ENCODE data around the gene ADAMTS18. TPM values are rescaled to one million over a fixed set of nuclear protein-coding genes. Genes with fewer than 3 reads are reported as not detected.

Gene ADAMTS18
- total RNA-seq, 6 experiments from 2014 or later, result not detected

DNA sequence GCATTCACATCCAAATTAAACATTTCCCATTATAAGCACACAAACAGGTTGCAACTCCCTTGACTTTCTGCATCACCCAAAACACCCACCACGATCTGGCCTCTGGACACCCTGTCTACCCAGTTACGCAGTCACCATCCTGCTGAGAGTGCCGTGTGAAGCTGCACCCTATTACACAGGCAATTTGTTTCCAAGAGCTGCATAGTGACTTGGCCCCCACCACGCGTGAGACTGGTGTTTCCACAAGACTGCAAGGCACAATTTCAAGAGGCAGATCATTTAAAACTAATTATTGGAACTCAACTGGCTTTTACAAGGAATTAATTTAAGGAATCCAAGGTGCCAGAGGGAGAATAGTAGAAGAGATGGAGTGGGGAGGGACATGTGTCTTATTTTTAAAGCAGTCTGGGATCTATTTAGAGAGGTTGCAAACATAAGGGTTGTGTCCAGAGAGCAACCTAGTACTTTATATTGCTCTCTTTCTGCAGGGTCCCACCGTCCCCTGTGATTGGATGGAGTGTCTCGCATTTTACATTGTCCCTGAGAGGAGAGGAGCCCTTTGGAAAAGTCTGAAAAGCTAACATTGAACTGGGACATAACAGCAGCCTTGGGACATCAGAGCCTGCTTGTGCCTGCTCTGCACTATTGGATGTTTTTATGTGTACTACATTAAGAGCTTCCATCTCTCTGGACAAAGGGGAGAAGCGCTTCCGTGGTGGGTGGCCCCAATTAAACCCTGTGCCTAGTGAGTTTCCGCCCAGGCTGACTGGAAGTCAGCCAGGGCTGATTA, 8.7 kb upstream of the ADAMTS18 start:
- Mint-ChIP-seq H3K9me3 (peaks cover 59% of the 10 kb centered on the region), H3K4me3 (no peak overlapping the region), H3K27ac (no peak overlapping the region), H3K4me1 (ENCODE audit: low read depth) (no peaks in the 10 kb centered on the region), H3K36me3 (ENCODE audit: low read depth) (no peaks in the 10 kb centered on the region), H3K27me3 (ENCODE audit: insufficient read depth) (no peaks in the 10 kb centered on the region)
- TF ChIP-seq, protein P1, sequence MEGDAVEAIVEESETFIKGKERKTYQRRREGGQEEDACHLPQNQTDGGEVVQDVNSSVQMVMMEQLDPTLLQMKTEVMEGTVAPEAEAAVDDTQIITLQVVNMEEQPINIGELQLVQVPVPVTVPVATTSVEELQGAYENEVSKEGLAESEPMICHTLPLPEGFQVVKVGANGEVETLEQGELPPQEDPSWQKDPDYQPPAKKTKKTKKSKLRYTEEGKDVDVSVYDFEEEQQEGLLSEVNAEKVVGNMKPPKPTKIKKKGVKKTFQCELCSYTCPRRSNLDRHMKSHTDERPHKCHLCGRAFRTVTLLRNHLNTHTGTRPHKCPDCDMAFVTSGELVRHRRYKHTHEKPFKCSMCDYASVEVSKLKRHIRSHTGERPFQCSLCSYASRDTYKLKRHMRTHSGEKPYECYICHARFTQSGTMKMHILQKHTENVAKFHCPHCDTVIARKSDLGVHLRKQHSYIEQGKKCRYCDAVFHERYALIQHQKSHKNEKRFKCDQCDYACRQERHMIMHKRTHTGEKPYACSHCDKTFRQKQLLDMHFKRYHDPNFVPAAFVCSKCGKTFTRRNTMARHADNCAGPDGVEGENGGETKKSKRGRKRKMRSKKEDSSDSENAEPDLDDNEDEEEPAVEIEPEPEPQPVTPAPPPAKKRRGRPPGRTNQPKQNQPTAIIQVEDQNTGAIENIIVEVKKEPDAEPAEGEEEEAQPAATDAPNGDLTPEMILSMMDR (IDR thresholded peaks at IDR 0.05), result no peak
- DNase-seq, result no peak

DNA sequence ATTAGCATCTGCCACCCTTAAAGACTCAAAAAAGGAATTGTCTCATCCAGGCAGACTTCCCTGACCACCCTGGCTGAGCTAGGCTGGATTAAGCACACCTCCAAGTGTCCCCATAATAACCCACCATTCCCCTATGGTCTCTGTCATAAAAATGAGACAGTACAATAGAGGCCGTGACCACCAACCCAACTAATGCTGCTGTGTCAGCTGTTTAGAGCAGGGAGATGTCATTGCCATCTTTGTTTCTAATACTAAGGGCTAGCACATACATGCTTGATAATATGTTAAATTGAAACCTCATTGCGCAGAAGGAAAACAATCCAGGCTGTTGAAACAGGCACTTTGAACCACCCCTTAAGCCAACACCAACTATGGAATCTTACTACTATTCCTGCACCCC, 7.2 kb upstream of the ADAMTS18 start:
- H3K4me1 Mint-ChIP-seq (ENCODE audit: low read depth), result no peaks in the 10 kb centered on the region
- H3K27me3 Mint-ChIP-seq (ENCODE audit: insufficient read depth), result no peaks in the 10 kb centered on the region
- DNase-seq, result no peak
- peaks cover 55% of the 10 kb centered on the region for H3K9me3 Mint-ChIP-seq
- no peak overlapping the region for H3K27ac Mint-ChIP-seq
- TF ChIP-seq, protein P1 (IDR thresholded peaks at IDR 0.05), result no peak
- no peaks in the 10 kb centered on the region for H3K36me3 Mint-ChIP-seq (ENCODE audit: low read depth)
- no peak overlapping the region for H3K4me3 Mint-ChIP-seq

DNA sequence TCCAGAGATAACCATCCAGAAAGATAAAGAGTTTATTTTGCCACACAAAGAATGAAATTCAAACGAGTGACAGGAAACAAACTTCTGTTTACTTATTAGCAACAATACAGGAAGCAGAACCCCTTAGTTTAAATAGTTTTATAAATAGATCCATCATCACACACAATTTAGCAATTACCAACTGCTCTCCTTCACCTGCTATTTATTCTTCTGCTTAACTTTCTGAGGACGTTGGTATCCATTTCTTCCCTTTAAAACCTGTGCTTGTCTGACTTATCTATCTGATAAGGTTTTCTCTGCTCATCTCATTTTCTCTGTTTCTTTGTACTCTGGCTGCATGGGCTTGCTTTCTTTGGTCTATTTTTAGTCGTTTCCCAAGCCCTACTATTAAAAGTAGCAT, 4.3 kb upstream of the ADAMTS18 start:
- peaks cover 2% of the 10 kb centered on the region; the same call in 1 of the 2 replicates for H3K27me3 Mint-ChIP-seq (ENCODE audit: insufficient read depth)
- TF ChIP-seq, protein P1 (IDR thresholded peaks at IDR 0.05), result no peak
- H3K9me3 Mint-ChIP-seq, result peaks cover 60% of the 10 kb centered on the region
- H3K4me1 Mint-ChIP-seq (ENCODE audit: low read depth), result no peaks in the 10 kb centered on the region
- H3K4me3 Mint-ChIP-seq, result no peak overlapping the region
- DNase-seq, result no peak
- 0 out of 2 replicates have a peak, but pooled peaks cover under 1% of the 10 kb centered on the region for H3K36me3 Mint-ChIP-seq (ENCODE audit: low read depth)
- no peak overlapping the region for H3K27ac Mint-ChIP-seq

DNA sequence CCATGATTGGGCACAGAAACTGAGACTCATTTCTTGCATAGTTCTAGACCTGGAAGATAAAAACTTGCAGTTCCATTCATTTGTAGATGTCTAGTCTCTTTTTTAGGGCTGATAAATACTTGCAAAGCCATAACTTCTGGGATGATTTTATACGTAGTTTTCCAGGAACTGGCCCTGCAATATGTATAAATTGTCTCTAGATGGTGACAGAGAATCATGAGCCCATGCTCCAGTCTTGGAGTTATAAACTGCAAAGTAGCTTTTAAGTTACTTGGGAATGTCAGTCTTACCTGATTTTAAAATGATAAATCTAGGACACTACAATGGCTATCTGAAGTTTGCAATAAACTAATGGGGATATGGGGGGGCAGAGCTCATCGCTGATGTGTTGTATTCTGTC, 3.0 kb upstream of the ADAMTS18 start:
- TF ChIP-seq, protein P1 (IDR thresholded peaks at IDR 0.05), result no peak
- Mint-ChIP-seq H3K27ac (no peak overlapping the region), H3K4me1 (ENCODE audit: low read depth) (no peaks in the 10 kb centered on the region), H3K4me3 (no peak overlapping the region), H3K27me3 (ENCODE audit: insufficient read depth) (peaks cover 2% of the 10 kb centered on the region; the same call in 1 of the 2 replicates), H3K9me3 (peaks cover 65% of the 10 kb centered on the region), H3K36me3 (ENCODE audit: low read depth) (0 out of 2 replicates have a peak, but pooled peaks cover 4% of the 10 kb centered on the region)
- DNase-seq, result no peak

DNA sequence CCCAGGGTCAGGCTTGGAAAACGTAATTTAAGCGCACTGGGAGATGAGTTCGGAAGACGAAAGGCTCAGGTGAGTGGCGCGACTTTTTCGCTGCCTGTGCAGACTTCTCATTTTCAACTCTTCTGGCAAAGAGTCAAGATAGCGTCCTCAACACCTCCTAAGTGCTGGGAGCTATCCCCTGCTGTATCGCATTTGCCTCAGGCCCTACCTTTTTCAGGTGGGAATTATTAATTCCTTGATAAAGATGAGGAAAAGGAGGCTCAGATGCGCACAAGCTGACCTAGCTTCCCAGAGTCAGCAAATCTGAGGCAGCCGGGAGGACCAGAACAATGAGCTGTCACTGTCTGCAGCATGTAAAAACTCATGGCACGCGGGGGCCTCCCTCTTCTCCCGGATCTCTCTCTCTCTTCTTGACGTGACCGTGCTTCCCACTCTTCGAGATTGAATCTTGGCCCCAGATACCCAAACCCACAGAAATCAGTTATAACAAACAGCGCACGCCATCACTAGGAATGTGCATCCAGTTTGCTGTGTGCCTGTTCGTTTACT, 512 bp upstream of the ADAMTS18 start:
- DNase-seq, result no peak
- H3K36me3 Mint-ChIP-seq (ENCODE audit: low read depth), result 0 out of 2 replicates have a peak, but pooled peaks cover 4% of the 10 kb centered on the region
- no peaks in the 10 kb centered on the region for H3K4me1 Mint-ChIP-seq (ENCODE audit: low read depth)
- H3K4me3 Mint-ChIP-seq, result no peak overlapping the region
- TF ChIP-seq, protein P1 (IDR thresholded peaks at IDR 0.05), result no peak
- H3K27ac Mint-ChIP-seq, result no peak overlapping the region
- H3K27me3 Mint-ChIP-seq (ENCODE audit: insufficient read depth), result peaks cover 3% of the 10 kb centered on the region; the same call in 1 of the 2 replicates
- peaks cover 54% of the 10 kb centered on the region for H3K9me3 Mint-ChIP-seq
